Osteocyte (in vitro differentiated cells): Measurements from ENCODE around the gene ACOT7. TPM values are rescaled to one million over a fixed set of nuclear protein-coding genes. Genes with fewer than 3 reads are reported as not detected.
"Not testable (repeated sequence)": the region's sequence is repeated elsewhere in the genome, so short reads cannot be mapped to it uniquely, and the experiment has no call there.

ENCODE experiments used
- DNase-seq: peaks from one replicate; pipeline ENCODE4 v3.0.0; 2021; ENCODE audit warnings: mixed read lengths; ENCODE audit not compliant: unreplicated experiment; ENCODE audit errors: extremely low spot score
- H3K27ac Mint-ChIP-seq: one replicate; pipeline ENCODE4 v1.8.0; 2021; ENCODE audit warnings: mild to moderate bottlenecking, mixed read lengths; ENCODE audit not compliant: unreplicated experiment
- H3K27me3 Mint-ChIP-seq: one replicate; pipeline ENCODE4 v1.8.0; 2021; ENCODE audit warnings: mixed read lengths; ENCODE audit not compliant: unreplicated experiment
- H3K36me3 Mint-ChIP-seq: one replicate; pipeline ENCODE4 v1.8.0; 2021; ENCODE audit warnings: mixed read lengths; ENCODE audit not compliant: unreplicated experiment
- H3K4me1 Mint-ChIP-seq: one replicate; pipeline ENCODE4 v1.8.0; 2021; ENCODE audit warnings: mixed read lengths; ENCODE audit not compliant: unreplicated experiment
- H3K4me3 Mint-ChIP-seq: one replicate; pipeline ENCODE4 v1.8.0; 2021; ENCODE audit warnings: mild to moderate bottlenecking, moderate library complexity, mixed read lengths; ENCODE audit not compliant: unreplicated experiment
- H3K9me3 Mint-ChIP-seq: one replicate; pipeline ENCODE4 v1.8.0; 2021; ENCODE audit warnings: mixed read lengths; ENCODE audit not compliant: unreplicated experiment
- total RNA-seq: library from RNA; stranded (reverse); gene quantifications from 2 replicates; pipeline ENCODE4 v1.2.1, GENCODE V29; 2021
- TF ChIP-seq, protein P1 (sequence below): fragments of 200-600 bp; sonication (generic); IDR thresholded peaks from 2 replicates; pipeline ENCODE4 v1.5.0; 2021; ENCODE audit warnings: antibody characterized with exemption, mild to moderate bottlenecking, moderate library complexity

ACOT7 gene
- total RNA-seq, 1 donor from 2014 or later: 21.8 TPM

DNA sequence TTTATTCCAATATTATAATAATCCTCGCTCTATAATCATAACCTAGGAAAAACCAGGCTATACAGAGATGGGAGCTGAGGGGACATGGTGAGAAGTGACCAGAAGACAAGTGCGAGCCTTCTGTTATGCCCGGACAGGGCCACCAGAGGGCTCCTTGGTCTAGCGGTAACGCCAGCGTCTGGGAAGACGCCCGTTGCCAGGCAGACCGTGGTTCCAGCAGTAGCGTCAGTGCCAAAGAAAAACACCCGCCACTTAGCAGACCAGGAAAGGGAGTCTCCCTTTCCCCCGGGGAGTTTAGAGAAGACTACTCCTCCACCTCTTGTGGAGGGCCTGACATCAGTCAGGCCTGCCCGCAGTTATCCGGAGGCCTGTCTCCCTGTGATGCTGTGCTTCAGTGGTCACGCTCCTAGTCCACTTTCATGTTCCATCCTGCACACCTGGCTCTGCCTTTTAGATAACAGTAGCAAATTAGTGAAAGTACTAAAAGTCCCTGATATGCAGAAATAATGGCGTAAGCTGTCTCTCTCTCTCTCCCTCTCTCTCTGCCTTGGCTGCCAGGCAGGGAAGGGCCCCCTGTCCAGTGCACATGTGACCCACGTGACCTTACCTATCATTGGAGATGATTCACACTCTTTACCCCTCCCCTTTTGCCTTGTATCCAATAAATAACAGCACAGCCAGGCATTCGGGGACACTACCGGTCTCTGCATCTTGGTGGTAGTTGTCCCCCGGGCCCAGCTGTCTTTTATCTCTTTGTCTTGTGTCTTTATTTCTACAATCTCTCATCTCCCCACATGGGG lies 30.3 kb downstream of the ACOT7 start:
- TF ChIP-seq, protein P1, sequence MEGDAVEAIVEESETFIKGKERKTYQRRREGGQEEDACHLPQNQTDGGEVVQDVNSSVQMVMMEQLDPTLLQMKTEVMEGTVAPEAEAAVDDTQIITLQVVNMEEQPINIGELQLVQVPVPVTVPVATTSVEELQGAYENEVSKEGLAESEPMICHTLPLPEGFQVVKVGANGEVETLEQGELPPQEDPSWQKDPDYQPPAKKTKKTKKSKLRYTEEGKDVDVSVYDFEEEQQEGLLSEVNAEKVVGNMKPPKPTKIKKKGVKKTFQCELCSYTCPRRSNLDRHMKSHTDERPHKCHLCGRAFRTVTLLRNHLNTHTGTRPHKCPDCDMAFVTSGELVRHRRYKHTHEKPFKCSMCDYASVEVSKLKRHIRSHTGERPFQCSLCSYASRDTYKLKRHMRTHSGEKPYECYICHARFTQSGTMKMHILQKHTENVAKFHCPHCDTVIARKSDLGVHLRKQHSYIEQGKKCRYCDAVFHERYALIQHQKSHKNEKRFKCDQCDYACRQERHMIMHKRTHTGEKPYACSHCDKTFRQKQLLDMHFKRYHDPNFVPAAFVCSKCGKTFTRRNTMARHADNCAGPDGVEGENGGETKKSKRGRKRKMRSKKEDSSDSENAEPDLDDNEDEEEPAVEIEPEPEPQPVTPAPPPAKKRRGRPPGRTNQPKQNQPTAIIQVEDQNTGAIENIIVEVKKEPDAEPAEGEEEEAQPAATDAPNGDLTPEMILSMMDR: peak; percentile 81
- H3K36me3 Mint-ChIP-seq, H3K27ac Mint-ChIP-seq, H3K27me3 Mint-ChIP-seq, H3K9me3 Mint-ChIP-seq, H3K4me3 Mint-ChIP-seq: not testable (repeated sequence)
- H3K4me1 Mint-ChIP-seq: peaks cover 15% of the 10 kb centered on the region
- peak; percentile 91 for DNase-seq

- no peaks in the 10 kb centered on the region for H3K9me3 Mint-ChIP-seq
- DNase-seq: no peak
- H3K36me3 Mint-ChIP-seq: no peaks in the 10 kb centered on the region
- H3K27ac Mint-ChIP-seq: no peak overlapping the region
- TF ChIP-seq, protein P1: no peak
- H3K27me3 Mint-ChIP-seq: no peaks in the 10 kb centered on the region
- peaks cover 15% of the 10 kb centered on the region for H3K4me1 Mint-ChIP-seq
- no peak overlapping the region for H3K4me3 Mint-ChIP-seq
Measured at GRCh38 chr1:6361124-6361775, 32.3 kb downstream of the ACOT7 start.

- Mint-ChIP-seq H3K27me3 (no peaks in the 10 kb centered on the region), H3K4me3 (no peak overlapping the region), H3K27ac (no peak overlapping the region), H3K36me3 (no peaks in the 10 kb centered on the region), H3K4me1 (peaks cover 15% of the 10 kb centered on the region), H3K9me3 (no peaks in the 10 kb centered on the region)
- DNase-seq: no peak
- TF ChIP-seq, protein P1: no peak
Measured at GRCh38 chr1:6360517-6361070, 33.0 kb downstream of the ACOT7 start.

DNA sequence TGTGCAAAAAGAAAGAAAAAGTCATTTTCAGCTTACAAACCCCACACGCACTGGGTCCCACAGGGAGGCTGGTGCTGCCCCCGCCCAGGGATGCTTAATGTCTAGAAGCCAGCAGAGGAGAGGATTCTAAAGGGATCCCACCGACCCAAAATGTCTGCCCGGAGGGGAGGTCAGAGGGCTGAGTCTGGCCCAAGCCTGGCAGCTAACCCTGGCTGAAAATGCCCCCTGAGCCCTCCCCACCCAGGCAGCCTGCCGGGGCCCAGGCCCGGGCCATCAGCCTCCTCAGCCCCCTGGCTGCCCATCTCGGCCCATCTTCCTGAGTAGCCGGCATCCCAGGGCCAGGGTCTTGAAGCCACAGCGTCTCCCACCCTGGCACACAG lies 33.5 kb downstream of the ACOT7 start:
- H3K27ac Mint-ChIP-seq: peak overlapping the region; percentile 75
- H3K27me3 Mint-ChIP-seq: no peaks in the 10 kb centered on the region
- no peaks in the 10 kb centered on the region for H3K36me3 Mint-ChIP-seq
- H3K4me1 Mint-ChIP-seq: peaks cover 15% of the 10 kb centered on the region
- TF ChIP-seq, protein P1: no peak
- no peaks in the 10 kb centered on the region for H3K9me3 Mint-ChIP-seq
- no peak overlapping the region for H3K4me3 Mint-ChIP-seq
- no peak for DNase-seq
